CD4-positive, alpha-beta T cell treated with Interleukin-1 beta for 1 hour (primary cell): ENCODE data around the gene ZNF208.
"Not testable (repeated sequence)": the region's sequence is repeated elsewhere in the genome, so short reads cannot be mapped to it uniquely, and the experiment has no call there.

Experiments
- DNase-seq, 2 donors: peaks; one replicate each; pipeline ENCODE4 v3.0.0-alpha.2; 2020 to 2022

The ZNF208 gene

DNA sequence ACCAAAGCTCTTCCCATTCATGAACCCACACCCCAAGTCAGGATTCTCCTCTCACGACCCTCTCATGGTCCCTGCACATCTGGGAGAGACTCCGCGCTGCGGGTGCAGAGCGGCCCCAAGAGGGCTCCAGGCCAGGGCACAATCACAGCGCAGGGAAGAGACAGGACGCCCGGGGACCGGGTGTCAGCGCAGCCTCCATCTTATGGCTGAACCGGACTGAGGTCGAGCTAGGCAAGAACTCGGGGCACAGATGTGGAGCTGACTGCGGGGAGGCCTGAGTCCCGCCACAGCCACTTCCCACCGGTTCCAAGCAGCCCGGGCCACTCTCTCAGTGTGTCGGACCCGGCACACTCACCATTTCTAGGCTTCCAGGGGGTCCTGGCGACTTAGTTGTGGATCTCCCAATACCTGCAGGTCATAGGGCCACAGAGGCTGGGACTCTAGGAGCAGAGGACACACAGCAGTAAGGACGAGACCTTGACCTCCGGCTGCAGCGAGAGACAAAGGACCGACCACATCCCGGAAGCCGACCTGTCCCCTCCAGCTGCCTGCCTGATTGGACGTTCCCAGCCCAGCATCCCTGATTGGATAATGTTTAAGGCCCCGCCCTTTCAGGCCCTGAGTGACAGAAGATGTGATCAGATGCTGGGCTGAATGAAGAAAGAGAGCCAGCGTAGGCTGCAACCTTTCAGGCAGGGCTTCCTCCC lies at the start of gene ZNF208:
ZNF208 (minus strand) TSS at position 507 of the 707 bp plus-strand sequence; CDS start at position 358, 149 bp downstream.
- DNase-seq, result peak; percentile 40 to 60

GRCh38 chr19:22052644-22053013 lies 41.9 kb upstream of the ZNF208 start:
- DNase-seq, result no peak

- DNase-seq, result not testable (repeated sequence)
These were observed 30.4 kb upstream of the ZNF208 start for GRCh38 chr19:22041151-22041550.

DNA sequence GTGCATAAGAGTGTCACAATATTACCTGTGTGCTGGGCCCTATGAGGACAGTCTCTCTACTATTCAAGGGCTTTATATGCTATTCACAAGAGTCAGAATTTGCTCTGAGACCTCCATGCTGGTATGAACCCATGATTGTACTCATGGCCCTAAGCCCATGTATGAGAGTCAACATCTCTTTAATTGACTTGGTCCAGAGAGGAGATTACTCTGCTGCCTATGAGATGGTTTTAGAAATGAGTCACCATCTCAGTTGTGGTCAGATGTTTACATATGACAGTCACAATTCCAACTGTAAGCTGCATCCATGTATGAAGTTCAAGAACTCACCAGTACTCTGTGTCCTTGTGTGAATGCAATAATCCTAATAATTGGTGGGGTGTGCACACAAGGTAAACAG lies 19.9 kb upstream of the ZNF208 start:
- no peak for DNase-seq

DNA sequence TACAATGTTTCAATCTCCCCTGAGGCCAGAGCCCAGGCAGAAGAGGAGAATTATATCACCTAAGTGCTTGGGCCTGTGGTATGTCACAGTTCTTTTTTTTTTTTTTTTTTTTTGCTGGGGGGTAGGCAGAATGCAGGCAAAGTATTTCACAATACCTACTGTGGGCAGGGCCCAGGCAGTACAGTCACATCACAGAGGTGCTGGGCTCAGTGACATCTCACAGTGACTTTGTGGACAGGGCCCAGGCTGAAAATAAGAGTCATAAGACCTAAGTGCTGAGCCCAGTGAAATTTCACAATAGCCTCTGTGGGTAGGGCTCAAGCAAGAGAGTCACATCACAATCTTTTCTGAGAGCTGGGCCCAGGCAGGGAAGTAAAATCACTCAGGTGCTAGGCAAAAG lies 15.9 kb upstream of the ZNF208 start:
- DNase-seq, result no peak

DNA sequence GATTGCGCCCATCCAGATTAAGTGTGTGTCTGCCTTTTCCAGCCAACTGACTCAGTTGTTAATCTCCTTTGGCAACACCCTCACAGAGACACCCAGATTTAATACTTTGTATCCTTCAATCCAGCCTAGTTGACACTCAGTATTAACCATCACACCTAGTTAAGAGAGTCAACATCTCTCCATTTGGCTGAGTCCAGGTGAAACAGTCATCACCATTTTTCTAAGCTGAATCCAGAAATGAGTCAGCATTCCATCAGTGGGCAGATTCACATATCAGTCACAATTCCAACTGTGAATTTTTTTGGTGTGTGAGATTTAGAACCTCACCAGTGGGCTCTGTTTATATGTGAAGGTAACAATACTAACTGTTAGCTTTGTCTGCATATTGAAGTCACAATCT lies 14.8 kb upstream of the ZNF208 start:
- not testable (repeated sequence) for DNase-seq

DNA sequence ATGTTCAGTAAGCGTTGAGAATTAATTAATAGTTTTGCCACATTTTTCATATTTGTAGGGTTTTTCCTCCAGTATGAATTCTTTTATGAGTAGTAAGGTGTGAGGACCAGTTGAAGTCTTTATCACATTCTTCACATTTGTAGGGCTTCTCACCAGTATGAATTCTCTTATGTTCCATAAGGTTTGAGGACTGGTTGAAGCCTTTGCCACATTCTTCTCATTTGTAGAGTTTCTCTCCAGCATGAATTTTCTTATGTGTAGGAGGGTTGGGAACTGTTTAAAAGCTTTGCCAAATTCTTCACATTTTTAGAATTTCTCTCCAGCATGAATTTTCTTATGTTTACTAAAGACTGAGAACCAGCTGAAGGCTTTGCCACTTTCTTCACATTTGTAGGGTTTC lies 40.3 kb downstream of the ZNF208 start:
- DNase-seq, result no peak

DNA sequence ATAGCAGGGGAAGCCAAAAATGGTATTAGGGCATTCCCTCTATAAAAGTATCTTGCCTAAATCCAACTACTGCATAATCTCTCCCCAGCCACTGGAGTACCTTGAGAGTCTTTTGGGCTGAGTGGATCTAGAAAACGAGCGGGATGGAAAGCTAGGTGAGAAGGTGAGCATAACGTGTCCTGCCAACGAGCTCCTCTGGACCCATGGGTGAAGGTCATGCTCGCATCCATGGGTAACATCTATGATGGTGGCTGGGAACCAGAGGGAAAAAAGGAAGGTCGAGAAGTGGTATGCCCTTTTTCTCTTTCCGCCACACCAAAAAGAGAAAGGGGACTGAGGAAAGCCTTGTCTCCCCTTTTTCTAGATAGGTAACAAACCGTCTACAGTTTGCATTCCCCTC lies 63.0 kb downstream of the ZNF208 start:
- no peak for DNase-seq

DNA sequence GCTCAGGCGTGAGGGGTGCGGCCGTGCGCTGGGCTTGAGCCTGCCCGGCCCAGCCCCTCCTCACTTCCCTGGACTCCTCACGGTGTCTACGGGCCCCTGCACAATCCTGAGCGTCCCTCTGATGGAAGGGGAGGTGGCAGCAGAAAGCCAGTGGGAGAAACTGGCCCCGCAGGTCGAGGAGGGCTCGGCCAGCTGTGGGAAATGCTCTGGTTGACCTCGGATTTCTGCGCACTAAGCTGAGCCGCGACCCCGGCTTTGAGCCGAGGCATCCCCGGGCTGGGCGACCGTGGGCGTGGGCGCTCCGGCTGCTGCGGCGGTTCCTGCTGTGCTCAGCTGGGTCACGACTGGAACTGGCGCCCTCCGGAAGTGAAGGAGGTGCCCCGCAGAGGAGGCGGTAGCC lies 70.1 kb downstream of the ZNF208 start:
- DNase-seq, result no peak

- DNase-seq, result no peak
These were observed 76.2 kb downstream of the ZNF208 start for GRCh38 chr19:21934593-21934992.

- no peak for DNase-seq
These were observed 76.6 kb downstream of the ZNF208 start for GRCh38 chr19:21934131-21934530.

DNA sequence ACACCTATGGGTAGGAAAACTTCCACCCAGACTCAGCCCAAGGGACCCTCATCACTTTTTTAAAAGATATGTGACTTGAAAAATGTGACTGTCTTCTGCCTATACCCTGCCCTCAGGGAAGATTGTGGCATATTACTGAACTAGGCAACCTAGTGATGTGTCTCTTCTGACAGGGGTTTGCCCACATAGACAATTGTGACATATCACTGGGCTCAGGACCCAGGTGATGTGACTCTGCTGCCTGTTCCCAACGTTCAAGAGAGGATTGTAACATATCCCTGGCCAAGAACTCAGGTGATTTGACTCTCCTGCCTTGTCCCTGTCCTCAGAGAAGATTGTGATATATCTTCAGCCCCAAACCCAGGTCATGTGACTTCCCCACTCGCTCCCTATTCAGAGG lies 88.5 kb downstream of the ZNF208 start:
- no peak for DNase-seq

GRCh38 chr19:21921691-21922180 lies 89.0 kb downstream of the ZNF208 start:
- no peak for DNase-seq

- no peak for DNase-seq
These were observed 95.3 kb downstream of the ZNF208 start for GRCh38 chr19:21915411-21915810.

GRCh38 chr19:21912654-21913053 lies 98.1 kb downstream of the ZNF208 start:
- DNase-seq, result no peak

DNA sequence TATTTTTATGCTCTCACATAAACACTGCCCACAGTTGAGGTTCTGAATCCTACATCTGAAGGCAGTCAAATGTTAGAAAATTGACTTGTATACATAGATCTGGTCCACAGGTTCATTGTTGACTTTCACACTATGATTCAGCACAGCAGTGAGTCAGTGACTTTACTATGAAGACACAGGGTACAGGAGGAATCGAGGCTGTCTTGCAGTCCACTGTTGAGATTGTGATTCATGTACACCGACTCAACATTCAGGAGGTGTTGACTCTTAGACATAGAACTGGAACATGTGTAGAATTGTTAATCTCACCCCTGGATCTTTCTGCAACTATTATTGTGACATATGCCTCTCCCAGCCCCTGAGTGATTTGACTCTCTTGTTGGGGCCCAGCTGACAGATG lies 100.4 kb downstream of the ZNF208 start:
- no peak for DNase-seq

- no peak for DNase-seq
These were observed 102.7 kb downstream of the ZNF208 start for GRCh38 chr19:21908066-21908465.

DNA sequence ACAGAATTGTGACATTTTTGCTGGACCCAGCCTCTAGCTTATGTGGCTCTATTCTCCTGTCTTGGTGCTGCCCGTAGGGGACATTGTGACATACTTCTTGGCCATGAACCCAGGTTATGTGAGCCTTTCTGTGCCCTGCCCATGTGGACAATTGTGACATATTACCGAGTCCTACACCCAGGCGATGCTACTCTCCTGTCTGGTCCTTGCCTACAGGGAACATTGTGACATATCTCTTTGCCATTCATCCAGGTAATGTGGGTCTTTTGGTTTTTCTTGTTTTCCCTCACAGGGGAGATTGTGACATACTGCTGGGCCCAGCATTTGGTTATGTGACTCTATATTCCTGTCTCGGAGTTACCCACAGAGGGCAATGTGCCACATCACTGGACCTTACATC lies 103.2 kb downstream of the ZNF208 start:
- no peak for DNase-seq

- DNase-seq, result no peak
These were observed 108.2 kb downstream of the ZNF208 start for GRCh38 chr19:21902571-21902970.

- no peak for DNase-seq
These were observed 108.9 kb downstream of the ZNF208 start for GRCh38 chr19:21901861-21902260.

DNA sequence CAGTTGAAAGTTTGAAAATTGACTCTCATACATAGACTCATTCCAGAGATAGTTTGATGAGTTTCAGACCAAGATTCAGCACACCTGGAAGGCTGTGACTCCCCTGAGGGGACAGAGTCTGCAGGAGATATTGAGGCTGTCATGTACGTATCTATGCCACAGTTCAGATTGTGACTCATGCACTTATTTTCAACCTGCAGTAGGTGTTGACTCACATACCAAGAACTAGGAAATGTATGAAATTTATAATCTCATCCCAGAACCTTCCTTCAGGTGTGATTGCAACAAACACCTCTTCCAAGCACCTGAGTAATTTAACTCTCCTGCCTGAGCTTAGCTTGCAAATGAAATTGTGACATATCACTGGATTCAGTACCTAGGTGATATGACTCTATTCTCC lies 110.3 kb downstream of the ZNF208 start:
- DNase-seq, result no peak

DNA sequence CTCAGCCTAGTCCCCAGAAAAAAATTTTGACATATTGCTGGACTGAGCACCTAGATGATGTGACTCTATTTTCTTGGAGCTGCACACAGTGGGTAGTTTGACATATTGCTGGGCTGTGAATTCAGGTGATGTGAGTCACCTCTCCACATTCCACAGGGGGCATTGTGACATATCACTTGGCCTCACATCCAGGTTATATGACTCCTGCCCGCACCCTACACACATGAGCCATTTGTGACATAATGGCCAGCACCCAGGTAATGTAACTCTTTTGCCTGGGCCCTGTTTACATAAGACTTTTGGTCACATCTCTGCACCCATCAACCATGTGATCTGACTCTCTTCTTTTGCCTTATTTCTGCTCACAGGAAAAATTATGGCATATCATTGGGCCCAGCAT lies 119.7 kb downstream of the ZNF208 start:
- no peak for DNase-seq

GRCh38 chr19:21890017-21890416 lies 120.7 kb downstream of the ZNF208 start:
- DNase-seq, result peak; percentile 7 to 26

- DNase-seq, result not testable (repeated sequence)
These were observed 125.2 kb downstream of the ZNF208 start for GRCh38 chr19:21885516-21885915.

GRCh38 chr19:21884786-21885185 lies 126.0 kb downstream of the ZNF208 start:
- not testable (repeated sequence) for DNase-seq
